ENCODE data around the gene NRTN.

GRCh38 chr19:5826531-5827341 lies 21.9 kb downstream of the NRTN start:
- no peak for TF ChIP-seq CTCF (IDR thresholded peaks at IDR 0.05; ENCODE audit: poor library complexity, severe bottlenecking)
- no peak for TF ChIP-seq TAF1 (IDR thresholded peaks at IDR 0.05; ENCODE audit: low read depth)
- no peak for TF ChIP-seq EZH2 (IDR thresholded peaks at IDR 0.05; ENCODE audit: borderline replicate concordance, insufficient read depth, low read length, poor library complexity, severe bottlenecking)
- no peak for TF ChIP-seq EP300 (conservative IDR thresholded peaks at IDR 0.05; ENCODE audit: poor library complexity, severe bottlenecking)
- no peak for TF ChIP-seq POLR2AphosphoS5 (IDR thresholded peaks at IDR 0.05)
- TF ChIP-seq MXI1 (conservative IDR thresholded peaks at IDR 0.05; ENCODE audit: poor library complexity, severe bottlenecking) = no peak
- TF ChIP-seq RAD21 (conservative IDR thresholded peaks at IDR 0.05) = no peak
- TF ChIP-seq, protein P1, sequence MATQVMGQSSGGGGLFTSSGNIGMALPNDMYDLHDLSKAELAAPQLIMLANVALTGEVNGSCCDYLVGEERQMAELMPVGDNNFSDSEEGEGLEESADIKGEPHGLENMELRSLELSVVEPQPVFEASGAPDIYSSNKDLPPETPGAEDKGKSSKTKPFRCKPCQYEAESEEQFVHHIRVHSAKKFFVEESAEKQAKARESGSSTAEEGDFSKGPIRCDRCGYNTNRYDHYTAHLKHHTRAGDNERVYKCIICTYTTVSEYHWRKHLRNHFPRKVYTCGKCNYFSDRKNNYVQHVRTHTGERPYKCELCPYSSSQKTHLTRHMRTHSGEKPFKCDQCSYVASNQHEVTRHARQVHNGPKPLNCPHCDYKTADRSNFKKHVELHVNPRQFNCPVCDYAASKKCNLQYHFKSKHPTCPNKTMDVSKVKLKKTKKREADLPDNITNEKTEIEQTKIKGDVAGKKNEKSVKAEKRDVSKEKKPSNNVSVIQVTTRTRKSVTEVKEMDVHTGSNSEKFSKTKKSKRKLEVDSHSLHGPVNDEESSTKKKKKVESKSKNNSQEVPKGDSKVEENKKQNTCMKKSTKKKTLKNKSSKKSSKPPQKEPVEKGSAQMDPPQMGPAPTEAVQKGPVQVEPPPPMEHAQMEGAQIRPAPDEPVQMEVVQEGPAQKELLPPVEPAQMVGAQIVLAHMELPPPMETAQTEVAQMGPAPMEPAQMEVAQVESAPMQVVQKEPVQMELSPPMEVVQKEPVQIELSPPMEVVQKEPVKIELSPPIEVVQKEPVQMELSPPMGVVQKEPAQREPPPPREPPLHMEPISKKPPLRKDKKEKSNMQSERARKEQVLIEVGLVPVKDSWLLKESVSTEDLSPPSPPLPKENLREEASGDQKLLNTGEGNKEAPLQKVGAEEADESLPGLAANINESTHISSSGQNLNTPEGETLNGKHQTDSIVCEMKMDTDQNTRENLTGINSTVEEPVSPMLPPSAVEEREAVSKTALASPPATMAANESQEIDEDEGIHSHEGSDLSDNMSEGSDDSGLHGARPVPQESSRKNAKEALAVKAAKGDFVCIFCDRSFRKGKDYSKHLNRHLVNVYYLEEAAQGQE (IDR thresholded peaks at IDR 0.05; ENCODE audit: borderline replicate concordance) = no peak
